ENCODE results near the gene FIGN.

The FIGN gene

GRCh38 chr2:163708265-163708664, 27.5 kb downstream of the FIGN start:
- Histone ChIP-seq H4K20me1 (ENCODE audit: insufficient read depth, low read length) (no peaks in the 10 kb centered on the region), H3K4me1 (ENCODE audit: insufficient read depth, low read length, severe bottlenecking) (no peaks in the 10 kb centered on the region), H3F3A (ENCODE audit: insufficient read depth, low read length) (no peaks in the 10 kb centered on the region), H3K27me3 (ENCODE audit: insufficient read depth, low read length) (no peaks in the 10 kb centered on the region), H3K9me3 (ENCODE audit: low read length) (no peaks in the 10 kb centered on the region), H3K9ac (ENCODE audit: low read length) (no peak overlapping the region), H2AFZ (ENCODE audit: low read length) (no peak overlapping the region), H3K4me3 (ENCODE audit: low read depth, low read length, poor library complexity, severe bottlenecking) (no peak overlapping the region), H3K27ac (ENCODE audit: low read depth, low read length, poor library complexity, severe bottlenecking) (no peak overlapping the region), H3K36me3 (ENCODE audit: insufficient read depth, low read length) (no peaks in the 10 kb centered on the region), H3K79me2 (ENCODE audit: insufficient read depth, low read length) (no peaks in the 10 kb centered on the region), H3K9me2 (ENCODE audit: low read depth, low read length) (no peaks in the 10 kb centered on the region), H3K4me2 (ENCODE audit: low read length) (no peak overlapping the region)
- TF ChIP-seq CTCF (IDR thresholded peaks at IDR 0.05; ENCODE audit: low read length) (no peak), EZH2 (IDR thresholded peaks at IDR 0.05; ENCODE audit: borderline replicate concordance, low read length) (no peak)

GRCh38 chr2:163703386-163703785, 32.4 kb downstream of the FIGN start:
- Histone ChIP-seq H3K9me2 (ENCODE audit: low read depth, low read length) (no peaks in the 10 kb centered on the region), H3K4me1 (ENCODE audit: insufficient read depth, low read length, severe bottlenecking) (no peaks in the 10 kb centered on the region), H3K79me2 (ENCODE audit: insufficient read depth, low read length) (no peaks in the 10 kb centered on the region), H3K9ac (ENCODE audit: low read length) (no peak overlapping the region), H4K20me1 (ENCODE audit: insufficient read depth, low read length) (no peaks in the 10 kb centered on the region), H3K27ac (ENCODE audit: low read depth, low read length, poor library complexity, severe bottlenecking) (no peak overlapping the region), H2AFZ (ENCODE audit: low read length) (no peak overlapping the region), H3K4me2 (ENCODE audit: low read length) (no peak overlapping the region), H3F3A (ENCODE audit: insufficient read depth, low read length) (no peaks in the 10 kb centered on the region), H3K4me3 (ENCODE audit: low read depth, low read length, poor library complexity, severe bottlenecking) (no peak overlapping the region), H3K36me3 (ENCODE audit: insufficient read depth, low read length) (no peaks in the 10 kb centered on the region), H3K9me3 (ENCODE audit: low read length) (no peaks in the 10 kb centered on the region), H3K27me3 (ENCODE audit: insufficient read depth, low read length) (no peaks in the 10 kb centered on the region)
- TF ChIP-seq EZH2 (IDR thresholded peaks at IDR 0.05; ENCODE audit: borderline replicate concordance, low read length) (no peak), CTCF (IDR thresholded peaks at IDR 0.05; ENCODE audit: low read length) (no peak)

GRCh38 chr2:163701399-163702195, 34.2 kb downstream of the FIGN start:
- no peak overlapping the region for H3K4me3 ChIP-seq (ENCODE audit: low read depth, low read length, poor library complexity, severe bottlenecking)
- no peak for TF ChIP-seq CTCF (IDR thresholded peaks at IDR 0.05; ENCODE audit: low read length)
- no peak for TF ChIP-seq EZH2 (IDR thresholded peaks at IDR 0.05; ENCODE audit: borderline replicate concordance, low read length)
- H3K27me3 ChIP-seq (ENCODE audit: insufficient read depth, low read length), result no peaks in the 10 kb centered on the region
- H3K4me2 ChIP-seq (ENCODE audit: low read length), result no peak overlapping the region
- H3K9ac ChIP-seq (ENCODE audit: low read length), result no peak overlapping the region
- H3K9me2 ChIP-seq (ENCODE audit: low read depth, low read length), result no peaks in the 10 kb centered on the region
- H3F3A ChIP-seq (ENCODE audit: insufficient read depth, low read length), result no peaks in the 10 kb centered on the region
- no peaks in the 10 kb centered on the region for H3K9me3 ChIP-seq (ENCODE audit: low read length)
- H3K79me2 ChIP-seq (ENCODE audit: insufficient read depth, low read length), result no peaks in the 10 kb centered on the region
- H2AFZ ChIP-seq (ENCODE audit: low read length), result no peak overlapping the region
- H3K27ac ChIP-seq (ENCODE audit: low read depth, low read length, poor library complexity, severe bottlenecking), result no peak overlapping the region
- H3K36me3 ChIP-seq (ENCODE audit: insufficient read depth, low read length), result no peaks in the 10 kb centered on the region
- no peaks in the 10 kb centered on the region for H3K4me1 ChIP-seq (ENCODE audit: insufficient read depth, low read length, severe bottlenecking)
- H4K20me1 ChIP-seq (ENCODE audit: insufficient read depth, low read length), result no peaks in the 10 kb centered on the region
